Activated naive CD8-positive, alpha-beta T cell treated with anti-CD3 and anti-CD28 coated beads, Interleukin-2, amount 10 ng/mL, durations not matched to agents 7 days and 5 days (primary cell): ENCODE measurements around the gene SLC25A43. TPM values are rescaled to one million over a fixed set of nuclear protein-coding genes. Genes with fewer than 3 reads are reported as not detected.

Experiments
- ATAC-seq: fragments of 150-1000 bp; cut with Tn5 transposase; one replicate; pipeline ENCODE4 v1.10.0; 2021; ENCODE audit warnings: low read depth, moderate library complexity
- POLR2A ChIA-PET: fragments of 350-600 bp; sonication (Branson Sonifier 250); formaldehyde crosslinking; loops from one replicate; lab custom pipeline; 2021; ENCODE audit warnings: antibody characterized with exemption; lab: Charles Lee
- DNase-seq: peaks from one replicate; pipeline ENCODE4 v3.0.0; 2021
- H3K27ac Mint-ChIP-seq: one replicate; pipeline ENCODE4 v1.8.0; 2022; ENCODE audit warnings: mild to moderate bottlenecking, mixed read lengths
- H3K27me3 Mint-ChIP-seq: one replicate; pipeline ENCODE4 v1.8.0; 2022; ENCODE audit warnings: mild to moderate bottlenecking, moderate library complexity, mixed read lengths
- H3K36me3 Mint-ChIP-seq: one replicate; pipeline ENCODE4 v1.8.0; 2021; ENCODE audit warnings: mild to moderate bottlenecking, mixed read lengths
- H3K4me1 Mint-ChIP-seq: one replicate; pipeline ENCODE4 v1.8.0; 2021; ENCODE audit warnings: mixed read lengths
- H3K4me3 Mint-ChIP-seq: one replicate; pipeline ENCODE4 v1.8.0; 2022; ENCODE audit warnings: mild to moderate bottlenecking, moderate library complexity, mixed read lengths
- H3K9me3 Mint-ChIP-seq: one replicate; pipeline ENCODE4 v1.8.0; 2021; ENCODE audit warnings: mixed read lengths
- total RNA-seq, 2 experiments: library from RNA; stranded (reverse); gene quantifications; one replicate each; pipeline ENCODE4 v1.2.3, GENCODE V29; 2021

Gene SLC25A43
- total RNA-seq, 2 experiments from 2014 or later = 7.2 to 7.3 TPM

DNA sequence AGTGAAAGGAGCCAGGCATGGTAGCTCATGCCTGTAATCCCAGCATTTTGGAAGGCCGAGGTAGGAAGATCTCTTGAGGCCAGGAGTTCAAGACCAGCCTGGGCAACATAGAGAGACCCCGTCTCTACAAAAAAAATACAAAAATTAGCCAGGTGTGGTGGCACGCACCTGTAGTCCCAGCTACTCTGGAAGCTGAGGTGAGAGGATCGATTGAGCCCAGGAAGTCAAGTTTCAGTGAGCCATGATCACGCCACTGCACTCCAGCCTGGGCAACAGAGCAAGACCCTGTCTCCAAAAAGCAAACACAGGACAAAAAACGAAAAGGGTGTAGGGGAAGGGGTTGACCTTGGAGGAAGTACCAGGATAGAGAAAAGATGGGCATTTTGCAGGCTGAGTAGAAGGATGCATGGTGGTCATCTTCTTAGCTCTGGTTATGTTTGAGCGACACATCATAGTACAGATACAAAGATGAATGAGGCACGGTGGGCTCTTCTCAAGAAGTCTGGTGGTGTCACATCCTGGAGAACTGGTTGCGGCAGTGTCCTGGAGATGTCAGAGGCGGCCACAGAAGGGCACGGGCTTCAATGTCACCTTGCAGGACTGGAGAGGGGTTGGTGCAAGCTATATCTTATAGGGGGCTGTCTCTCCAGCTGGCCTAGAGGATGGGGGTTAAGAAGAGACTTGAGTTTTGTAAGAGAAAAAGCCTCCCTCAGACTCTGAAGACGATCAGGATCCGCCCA, 101.1 kb downstream of the SLC25A43 start:
- Mint-ChIP-seq H3K4me3 (no peak overlapping the region), H3K9me3 (no peaks in the 10 kb centered on the region), H3K36me3 (no peaks in the 10 kb centered on the region), H3K27ac (no peak overlapping the region), H3K4me1 (peaks cover 21% of the 10 kb centered on the region), H3K27me3 (no peaks in the 10 kb centered on the region)
- no peak for DNase-seq
- POLR2A ChIA-PET = no interaction called here
- no peak for ATAC-seq

DNA sequence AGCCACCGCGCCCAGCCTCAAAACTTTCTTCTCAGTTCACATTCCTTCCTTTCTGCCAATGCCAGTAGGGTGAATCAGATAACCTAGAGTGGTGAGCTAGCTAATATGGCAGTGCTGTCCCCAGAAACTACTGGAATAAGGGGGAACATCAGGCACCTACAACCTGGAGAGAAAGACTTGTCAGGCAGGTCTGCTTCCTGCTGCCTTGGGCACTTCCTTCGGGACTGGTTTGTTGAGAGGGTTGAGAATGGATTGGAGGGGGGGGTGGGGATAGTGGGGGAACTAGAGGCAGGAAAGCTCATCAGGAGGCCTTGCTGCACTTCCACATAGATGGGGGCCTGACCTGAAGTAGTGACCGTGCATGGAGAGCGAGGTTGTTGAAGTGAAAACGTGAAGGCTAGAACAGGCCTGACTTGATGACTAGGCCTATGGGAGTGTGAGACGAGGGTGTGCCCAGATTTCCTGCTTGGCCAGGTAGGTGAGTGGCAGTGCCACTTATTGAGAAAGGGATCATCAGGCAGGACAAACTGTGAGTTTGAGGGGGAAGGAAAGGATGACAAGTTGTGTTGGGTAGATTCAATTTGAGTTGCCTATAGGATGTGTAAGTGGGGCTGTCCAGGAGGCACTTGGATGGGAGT, 102.5 kb downstream of the SLC25A43 start:
- H3K27ac Mint-ChIP-seq = no peak overlapping the region

GRCh38 chrX:119502727-119503483, 103.8 kb downstream of the SLC25A43 start:
- H3K9me3 Mint-ChIP-seq = no peaks in the 10 kb centered on the region
- POLR2A ChIA-PET = interaction anchor here (0.5 to 0.6 kb wide), 2 partner anchors 35 to 514 kb away, joined by 3 to 5 read pairs; partner anchors contain the start of gene SLC25A5
- H3K27me3 Mint-ChIP-seq = no peaks in the 10 kb centered on the region
- DNase-seq (no peak), ATAC-seq (peak; percentile 78)
- no peaks in the 10 kb centered on the region for H3K36me3 Mint-ChIP-seq
- H3K4me3 Mint-ChIP-seq = peak overlapping the region; percentile 16
- H3K27ac Mint-ChIP-seq = peak overlapping the region; percentile 78
- H3K4me1 Mint-ChIP-seq = peaks cover 12% of the 10 kb centered on the region

More for the DNA sequence above, 102.5 kb downstream of the SLC25A43 start:
- ATAC-seq (no peak), DNase-seq (no peak)
- no peak overlapping the region for H3K4me3 Mint-ChIP-seq
- H3K36me3 Mint-ChIP-seq = no peaks in the 10 kb centered on the region
- no peaks in the 10 kb centered on the region for H3K27me3 Mint-ChIP-seq
- peaks cover 14% of the 10 kb centered on the region for H3K4me1 Mint-ChIP-seq
- no peaks in the 10 kb centered on the region for H3K9me3 Mint-ChIP-seq
- POLR2A ChIA-PET = no interaction called here

DNA sequence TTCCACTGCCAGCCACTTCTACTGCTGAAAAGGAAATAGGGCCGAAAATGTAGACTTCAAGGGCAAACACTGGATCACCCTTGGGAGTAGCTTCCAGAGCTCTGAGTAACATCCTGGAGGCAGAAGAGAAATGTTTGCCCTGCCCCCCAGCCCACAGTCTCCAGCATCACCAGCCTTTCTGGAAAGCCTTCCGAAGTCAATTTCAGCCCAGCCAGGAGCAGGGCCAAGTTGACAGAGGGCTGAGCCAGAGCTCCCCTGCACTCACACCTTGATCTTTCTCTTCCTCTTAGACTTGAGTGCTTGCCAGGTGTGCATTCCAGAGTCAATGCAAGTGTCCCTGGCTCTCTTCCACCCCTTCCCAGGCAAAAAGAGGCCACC, 104.3 kb downstream of the SLC25A43 start:
- POLR2A ChIA-PET = interaction anchor here (0.5 to 0.7 kb wide), 3 partner anchors 35 to 513 kb away, joined by 3 to 5 read pairs (median 5); partner anchors contain the start of gene SLC25A5
- H3K27ac Mint-ChIP-seq = no peak overlapping the region
- H3K4me1 Mint-ChIP-seq = peaks cover 12% of the 10 kb centered on the region
- no peaks in the 10 kb centered on the region for H3K36me3 Mint-ChIP-seq
- H3K9me3 Mint-ChIP-seq = no peaks in the 10 kb centered on the region
- no peak overlapping the region for H3K4me3 Mint-ChIP-seq
- no peaks in the 10 kb centered on the region for H3K27me3 Mint-ChIP-seq
- DNase-seq = no peak
- ATAC-seq = no peak

Other genes starting within 250 kb of the SLC25A43 start
- 10 to 100 TPM; 24.4 to 24.9 TPM for gene PGRMC1, start 163.1 kb upstream of the SLC25A43 start, total RNA-seq
- gene SLC25A5, start 69.1 kb downstream of the SLC25A43 start, total RNA-seq = 100 to 1,000 TPM; 321 to 325 TPM
- 10 to 100 TPM; 19.6 to 19.9 TPM for gene STEEP1, start 166.1 kb downstream of the SLC25A43 start, total RNA-seq
- gene UBE2A, start 175.2 kb downstream of the SLC25A43 start, total RNA-seq = 10 to 100 TPM; 72.5 to 73.5 TPM
- 10 to 100 TPM; 14.3 to 14.4 TPM for gene NKRF, start 207.1 kb downstream of the SLC25A43 start, total RNA-seq